GM21528 (cell line): ENCODE data around the gene CENPH.
"Not testable (repeated sequence)": the region's sequence is repeated elsewhere in the genome, so short reads cannot be mapped to it uniquely, and the experiment has no call there.

Experiments
- ATAC-seq: cut with Tn5 transposase; IDR thresholded peaks from one replicate; pipeline ENCODE4 v1.9.1; 2021; ENCODE audit warnings: mild to moderate bottlenecking, moderate library complexity; ENCODE audit not compliant: unreplicated experiment, low FRiP score

CENPH gene

GRCh38 chr5:69206528-69207190 lies 17.3 kb downstream of the CENPH start:
- ATAC-seq, result no peak

- no peak for ATAC-seq
Measured at GRCh38 chr5:69209602-69210001, 20.2 kb downstream of the CENPH start.

GRCh38 chr5:69211200-69211599 lies 21.8 kb downstream of the CENPH start:
- ATAC-seq, result no peak

GRCh38 chr5:69212022-69212421 lies 22.6 kb downstream of the CENPH start:
- ATAC-seq, result no peak

- ATAC-seq, result no peak
Measured at GRCh38 chr5:69213513-69214215, 24.3 kb downstream of the CENPH start.

- no peak for ATAC-seq
Measured at GRCh38 chr5:69217151-69217511, 27.7 kb downstream of the CENPH start.

GRCh38 chr5:69217548-69218526 lies 28.5 kb downstream of the CENPH start:
- ATAC-seq, result peak; percentile 93

- ATAC-seq, result no peak
Measured at GRCh38 chr5:69219939-69220338, 30.6 kb downstream of the CENPH start.

- ATAC-seq, result not testable (repeated sequence)
Measured at GRCh38 chr5:69220371-69220770, 31.0 kb downstream of the CENPH start.

- ATAC-seq, result not testable (repeated sequence)
Measured at GRCh38 chr5:69220833-69221232, 31.4 kb downstream of the CENPH start.

GRCh38 chr5:69224520-69224919 lies 35.1 kb downstream of the CENPH start:
- ATAC-seq, result no peak

GRCh38 chr5:69225860-69226259 lies 36.5 kb downstream of the CENPH start:
- no peak for ATAC-seq

- ATAC-seq, result no peak
Measured at GRCh38 chr5:69230181-69230580, 40.8 kb downstream of the CENPH start.

- ATAC-seq, result no peak
Measured at GRCh38 chr5:69231281-69231680, 41.9 kb downstream of the CENPH start.

GRCh38 chr5:69231851-69232250 lies 42.5 kb downstream of the CENPH start:
- ATAC-seq, result no peak

- ATAC-seq, result peak; percentile 97
Measured at GRCh38 chr5:69234457-69235268, 45.3 kb downstream of the CENPH start, which contains the start of gene CDK7. TSS of gene CDK7 (plus strand) at chr5:69234886. CDS start at chr5:69234976, 90 bp downstream.

- ATAC-seq, result not testable (repeated sequence)
Measured at GRCh38 chr5:69236733-69237132, 47.4 kb downstream of the CENPH start.

GRCh38 chr5:69237877-69238276 lies 48.5 kb downstream of the CENPH start:
- ATAC-seq, result no peak

GRCh38 chr5:69238760-69239251 lies 49.4 kb downstream of the CENPH start:
- ATAC-seq, result no peak
